HCT116 (cell line): ENCODE results near the gene EML4.

ENCODE experiments used
- CEBPB ChIP-seq: IDR thresholded peaks from 2 replicates; pipeline ENCODE4 v1.6.1; 2012; ENCODE audit warnings: low read depth
- CTCF ChIP-seq, 3 experiments: fragments of 200-600 bp in 1 of 3; sonication (generic) in 1 of 3; IDR thresholded peaks in 2 of 3; conservative IDR thresholded peaks in 1 of 3; 2 replicates each; pipeline ENCODE4 v1.5.1; 2012 to 2017; ENCODE audit warnings: low read depth in 2 of 3, low read length in 2 of 3, antibody characterized with exemption in 1 of 3, borderline replicate concordance in 1 of 3, control low read depth in 1 of 3, mild to moderate bottlenecking in 1 of 3, mixed read lengths in 1 of 3, mixed run types in 1 of 3, moderate library complexity in 1 of 3; ENCODE audit not compliant: insufficient read depth in 1 of 3
- EGR1 ChIP-seq: IDR thresholded peaks from 2 replicates; pipeline ENCODE4 v1.6.1; 2012; ENCODE audit warnings: low read depth
- EZH2 ChIP-seq: fragments of 200-600 bp; sonication (generic); IDR thresholded peaks from 2 replicates; pipeline ENCODE4 v1.6.1; 2017; ENCODE audit warnings: antibody characterized with exemption, mixed run types
- EZH2phosphoT487 ChIP-seq: fragments of 200-600 bp; IDR thresholded peaks from 2 replicates; pipeline ENCODE4 v1.6.1; 2018; ENCODE audit warnings: antibody characterized with exemption, borderline replicate concordance
- FOSL1 ChIP-seq: IDR thresholded peaks from 2 replicates; pipeline ENCODE4 v1.6.1; 2012; ENCODE audit warnings: low read depth
- POLR2A ChIP-seq: IDR thresholded peaks from 2 replicates; pipeline ENCODE4 v1.7.0; 2011; ENCODE audit warnings: borderline replicate concordance; ENCODE audit not compliant: insufficient read depth, insufficient read length; ENCODE audit errors: extremely low read depth
- POLR2AphosphoS5 ChIP-seq: IDR thresholded peaks from 2 replicates; pipeline ENCODE4 v1.6.1; 2011; ENCODE audit warnings: mild to moderate bottlenecking, low read depth, low read length, moderate library complexity
- SIN3A ChIP-seq: IDR thresholded peaks from 2 replicates; pipeline ENCODE4 v1.6.1; 2012; ENCODE audit warnings: low read depth
- SP1 ChIP-seq: IDR thresholded peaks from 2 replicates; pipeline ENCODE4 v1.6.1; 2012; ENCODE audit warnings: low read depth
- ZBTB33 ChIP-seq: IDR thresholded peaks from 2 replicates; pipeline ENCODE4 v1.6.1; 2011; ENCODE audit warnings: mild to moderate bottlenecking, low read length, moderate library complexity; ENCODE audit not compliant: insufficient replicate concordance; ENCODE audit errors: extremely low read depth
- ZFX ChIP-seq: fragments of 450-650 bp; IDR thresholded peaks from 2 replicates; pipeline ENCODE4 v1.6.1; 2017
- TF ChIP-seq, protein P1 (sequence below): IDR thresholded peaks from 2 replicates; pipeline ENCODE4 v1.6.1; 2012
- TF ChIP-seq, protein P2 (sequence below): IDR thresholded peaks from 2 replicates; pipeline ENCODE4 v1.6.1; 2012; ENCODE audit warnings: low read depth

- TF ChIP-seq POLR2A (no peak), ZBTB33 (no peak), CTCF (IDR thresholded peaks at IDR 0.05 in 2 of 3, conservative IDR thresholded peaks at IDR 0.05 in 1 of 3; ENCODE audit: borderline replicate concordance in 1 of 3, insufficient read depth in 1 of 3, low read depth in 2 of 3, low read length in 2 of 3) (no peak), ZFX (no peak), EGR1 (no peak), SP1 (no peak), EZH2 (no peak), SIN3A (no peak), EZH2phosphoT487 (no peak), CEBPB (no peak), POLR2AphosphoS5 (no peak), FOSL1 (no peak)
- TF ChIP-seq, protein P1, sequence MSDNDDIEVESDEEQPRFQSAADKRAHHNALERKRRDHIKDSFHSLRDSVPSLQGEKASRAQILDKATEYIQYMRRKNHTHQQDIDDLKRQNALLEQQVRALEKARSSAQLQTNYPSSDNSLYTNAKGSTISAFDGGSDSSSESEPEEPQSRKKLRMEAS = no peak
- TF ChIP-seq, protein P2, sequence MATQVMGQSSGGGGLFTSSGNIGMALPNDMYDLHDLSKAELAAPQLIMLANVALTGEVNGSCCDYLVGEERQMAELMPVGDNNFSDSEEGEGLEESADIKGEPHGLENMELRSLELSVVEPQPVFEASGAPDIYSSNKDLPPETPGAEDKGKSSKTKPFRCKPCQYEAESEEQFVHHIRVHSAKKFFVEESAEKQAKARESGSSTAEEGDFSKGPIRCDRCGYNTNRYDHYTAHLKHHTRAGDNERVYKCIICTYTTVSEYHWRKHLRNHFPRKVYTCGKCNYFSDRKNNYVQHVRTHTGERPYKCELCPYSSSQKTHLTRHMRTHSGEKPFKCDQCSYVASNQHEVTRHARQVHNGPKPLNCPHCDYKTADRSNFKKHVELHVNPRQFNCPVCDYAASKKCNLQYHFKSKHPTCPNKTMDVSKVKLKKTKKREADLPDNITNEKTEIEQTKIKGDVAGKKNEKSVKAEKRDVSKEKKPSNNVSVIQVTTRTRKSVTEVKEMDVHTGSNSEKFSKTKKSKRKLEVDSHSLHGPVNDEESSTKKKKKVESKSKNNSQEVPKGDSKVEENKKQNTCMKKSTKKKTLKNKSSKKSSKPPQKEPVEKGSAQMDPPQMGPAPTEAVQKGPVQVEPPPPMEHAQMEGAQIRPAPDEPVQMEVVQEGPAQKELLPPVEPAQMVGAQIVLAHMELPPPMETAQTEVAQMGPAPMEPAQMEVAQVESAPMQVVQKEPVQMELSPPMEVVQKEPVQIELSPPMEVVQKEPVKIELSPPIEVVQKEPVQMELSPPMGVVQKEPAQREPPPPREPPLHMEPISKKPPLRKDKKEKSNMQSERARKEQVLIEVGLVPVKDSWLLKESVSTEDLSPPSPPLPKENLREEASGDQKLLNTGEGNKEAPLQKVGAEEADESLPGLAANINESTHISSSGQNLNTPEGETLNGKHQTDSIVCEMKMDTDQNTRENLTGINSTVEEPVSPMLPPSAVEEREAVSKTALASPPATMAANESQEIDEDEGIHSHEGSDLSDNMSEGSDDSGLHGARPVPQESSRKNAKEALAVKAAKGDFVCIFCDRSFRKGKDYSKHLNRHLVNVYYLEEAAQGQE = no peak
Measured at GRCh38 chr2:42225573-42225972, 56.4 kb downstream of the EML4 start.
